Endothelial cell of umbilical vein (primary cell): ENCODE results near the gene GIPC1. TPM values are rescaled to one million over a fixed set of nuclear protein-coding genes. Genes with fewer than 3 reads are reported as not detected.

Experiments
- BruUV-seq: library from RNA; stranded (reverse); fragments of 400-500 nt; replicated peaks from 2 replicates; lab custom pipeline; 2021; lab: Mats Ljungman, UMichigan
- CTCF ChIA-PET: fragments of 300-600, 350-600 bp; sonication (Branson Sonifier 250); formaldehyde crosslinking; loops from one replicate; lab custom pipeline; 2021; ENCODE audit warnings: antibody characterized with exemption, inconsistent platforms; lab: Charles Lee
- POLR2A ChIA-PET: fragments of 300-600, 350-600 bp; sonication (Branson Sonifier 250); formaldehyde crosslinking; loops from one replicate; lab custom pipeline; 2021; ENCODE audit warnings: antibody characterized with exemption, inconsistent platforms; lab: Charles Lee
- DNase-seq: peaks from one replicate; pipeline ENCODE4 v3.0.0-alpha.2; 2011; ENCODE audit warnings: low read depth, low spot score
- FAIRE-seq: peaks from 2 replicates; lab custom pipeline; 2011; peaks lifted over from hg19 to GRCh38; lab: Jason Lieb, UNC
- H2AFZ ChIP-seq: 2 replicates; pipeline ENCODE4 v1.6.0; 2012; ENCODE audit warnings: low read depth, low read length, control low read depth, inconsistent platforms
- H3K27ac ChIP-seq: 2 replicates; pipeline ENCODE4 v1.5.1; 2011; ENCODE audit warnings: low read depth, mild to moderate bottlenecking, control low read depth, low read length, moderate library complexity; ENCODE audit not compliant: insufficient read depth
- H3K27me3 ChIP-seq, 2 experiments: 2 replicates each; pipeline versions ENCODE4 v1.6.0 to v1.6.1; 2011; ENCODE audit warnings: low read length in 2 of 2, mixed read lengths in 1 of 2; ENCODE audit not compliant: control insufficient read depth in 2 of 2, insufficient read depth in 2 of 2
- H3K36me3 ChIP-seq, 2 experiments: 2 replicates in 1 of 2; 3 replicates in 1 of 2; pipeline ENCODE4 v1.5.1; 2011; ENCODE audit warnings: low read length in 2 of 2, mild to moderate bottlenecking in 1 of 2, moderate library complexity in 1 of 2; ENCODE audit not compliant: control insufficient read depth in 2 of 2, insufficient read depth in 2 of 2; ENCODE audit errors: extremely low read depth in 1 of 2
- H3K4me1 ChIP-seq: 3 replicates; pipeline ENCODE4 v1.5.1; 2011; ENCODE audit warnings: mild to moderate bottlenecking, low read length; ENCODE audit not compliant: control insufficient read depth, insufficient read depth; ENCODE audit errors: extremely low read depth
- H3K4me2 ChIP-seq: 2 replicates; pipeline ENCODE4 v1.6.1; 2011; ENCODE audit warnings: low read length, control low read depth, mixed read lengths; ENCODE audit not compliant: insufficient read depth
- H3K4me3 ChIP-seq, 3 experiments: fragments of 200-600 bp in 1 of 3; sonication (generic), shearing (Covaris generic) in 1 of 3; replicated peaks in 1 of 3; 2 replicates each; pipeline ENCODE4 v1.5.1; 2011 to 2016; ENCODE audit warnings: control low read depth in 3 of 3, low read length in 3 of 3, mild to moderate bottlenecking in 2 of 3, inconsistent platforms in 1 of 3, low read depth in 1 of 3, moderate library complexity in 1 of 3; ENCODE audit not compliant: insufficient read depth in 1 of 3
- H3K79me2 ChIP-seq: 2 replicates; pipeline ENCODE4 v1.6.0; 2012; ENCODE audit warnings: low read length, inconsistent platforms; ENCODE audit not compliant: control insufficient read depth, insufficient read depth
- H3K9ac ChIP-seq: replicated peaks from 2 replicates; pipeline ENCODE3; 2011; ENCODE audit warnings: low read length, control low read depth; ENCODE audit not compliant: insufficient read depth; ENCODE audit errors: extremely low read depth
- H3K9me1 ChIP-seq: replicated peaks from 3 replicates; pipeline ENCODE4 v1.6.0; 2011; ENCODE audit warnings: mild to moderate bottlenecking, low read length; ENCODE audit not compliant: control insufficient read depth, insufficient read depth; ENCODE audit errors: extremely low read depth
- H3K9me3 ChIP-seq: replicated peaks from 2 replicates; pipeline ENCODE4 v1.5.1; 2012; ENCODE audit warnings: low read length, inconsistent platforms; ENCODE audit not compliant: control insufficient read depth, insufficient read depth
- H4K20me1 ChIP-seq: replicated peaks from 2 replicates; pipeline ENCODE3; 2011; ENCODE audit warnings: mild to moderate bottlenecking, low read length; ENCODE audit not compliant: control insufficient read depth, insufficient read depth; ENCODE audit errors: extremely low read depth
- EZH2 ChIP-seq: IDR thresholded peaks from 2 replicates; pipeline ENCODE4 v1.6.1; 2012; ENCODE audit warnings: borderline replicate concordance, low read depth, mild to moderate bottlenecking, moderate library complexity, low read length, inconsistent platforms; ENCODE audit not compliant: severe bottlenecking
- FOS ChIP-seq: IDR thresholded peaks from 2 replicates; pipeline ENCODE4 v1.6.1; 2011; ENCODE audit warnings: mild to moderate bottlenecking, low read length, moderate library complexity, borderline replicate concordance; ENCODE audit not compliant: insufficient read depth
- GATA2 ChIP-seq: IDR thresholded peaks from 2 replicates; pipeline ENCODE4 v1.7.0; 2011; ENCODE audit warnings: low read depth, mild to moderate bottlenecking, moderate library complexity, mixed read lengths, low read length; ENCODE audit not compliant: insufficient read length, insufficient read depth
- JUN ChIP-seq: IDR thresholded peaks from 2 replicates; pipeline ENCODE4 v1.6.1; 2011; ENCODE audit warnings: borderline replicate concordance, low read depth; ENCODE audit not compliant: insufficient read length, insufficient read depth
- MYC ChIP-seq: IDR thresholded peaks from one replicate; pipeline ENCODE4 v1.6.1; 2011; ENCODE audit warnings: mild to moderate bottlenecking, low read depth, low read length
- POLR2A ChIP-seq: IDR thresholded peaks from 2 replicates; pipeline ENCODE4 v1.6.1; 2012; ENCODE audit warnings: low read depth, mild to moderate bottlenecking, control low read depth, low read length
- POLR2AphosphoS5 ChIP-seq: IDR thresholded peaks from 2 replicates; pipeline ENCODE4 v1.6.1; 2012; ENCODE audit warnings: low read depth, mild to moderate bottlenecking, control low read depth, low read length, moderate library complexity; ENCODE audit not compliant: insufficient read depth
- dilution Hi-C: fragments of 300-500 bp; cut with MboI; formaldehyde crosslinking; loops from one replicate; pipeline ENCODE4 v1.15.0; 2019; ENCODE audit warnings: low sequenced_read_pairs; ENCODE audit not compliant: extremely low pct_ligation_motif_present
- intact Hi-C: fragments of 100-400 bp; cut with micrococcal nuclease; formaldehyde crosslinking; loops from one replicate; pipeline ENCODE4 v1.10.0; 2022
- polyA plus RNA-seq, 4 experiments: library from polyadenylated mRNA; depleted of rRNA in 3 of 4; stranded (reverse) in 3 of 4; unstranded in 1 of 4; fragments of >200 nt; gene quantifications; 2 replicates each; pipeline versions ENCODE4 v1.2.1 to v1.2.3, GENCODE V29; 2011 to 2012; ENCODE audit warnings: missing spikeins in 1 of 4
- total RNA-seq: library from RNA; stranded (reverse); gene quantifications from 2 replicates; pipeline ENCODE4 v1.2.3, GENCODE V29; 2021
- TF ChIP-seq, protein P1 (sequence below): IDR thresholded peaks from 2 replicates; pipeline ENCODE4 v1.6.1; 2011; ENCODE audit not compliant: insufficient read depth, insufficient read length
- TF ChIP-seq, protein P2 (sequence below), 2 donors: IDR thresholded peaks; 1 replicate in 1 of 2; 2 replicates in 1 of 2; pipeline ENCODE4 v1.5.1; 2011; ENCODE audit warnings: low read length in 2 of 2, mild to moderate bottlenecking in 2 of 2, moderate library complexity in 2 of 2, control low read depth in 1 of 2, inconsistent platforms in 1 of 2, low read depth in 1 of 2; ENCODE audit not compliant: insufficient read depth in 1 of 2; ENCODE audit errors: extremely low read depth in 1 of 2

Gene GIPC1
- total and polyA plus RNA-seq, 2 donors (not counting 3 experiments of a cell fraction or from before 2014, with no cell fraction given): 108 to 141 TPM

DNA sequence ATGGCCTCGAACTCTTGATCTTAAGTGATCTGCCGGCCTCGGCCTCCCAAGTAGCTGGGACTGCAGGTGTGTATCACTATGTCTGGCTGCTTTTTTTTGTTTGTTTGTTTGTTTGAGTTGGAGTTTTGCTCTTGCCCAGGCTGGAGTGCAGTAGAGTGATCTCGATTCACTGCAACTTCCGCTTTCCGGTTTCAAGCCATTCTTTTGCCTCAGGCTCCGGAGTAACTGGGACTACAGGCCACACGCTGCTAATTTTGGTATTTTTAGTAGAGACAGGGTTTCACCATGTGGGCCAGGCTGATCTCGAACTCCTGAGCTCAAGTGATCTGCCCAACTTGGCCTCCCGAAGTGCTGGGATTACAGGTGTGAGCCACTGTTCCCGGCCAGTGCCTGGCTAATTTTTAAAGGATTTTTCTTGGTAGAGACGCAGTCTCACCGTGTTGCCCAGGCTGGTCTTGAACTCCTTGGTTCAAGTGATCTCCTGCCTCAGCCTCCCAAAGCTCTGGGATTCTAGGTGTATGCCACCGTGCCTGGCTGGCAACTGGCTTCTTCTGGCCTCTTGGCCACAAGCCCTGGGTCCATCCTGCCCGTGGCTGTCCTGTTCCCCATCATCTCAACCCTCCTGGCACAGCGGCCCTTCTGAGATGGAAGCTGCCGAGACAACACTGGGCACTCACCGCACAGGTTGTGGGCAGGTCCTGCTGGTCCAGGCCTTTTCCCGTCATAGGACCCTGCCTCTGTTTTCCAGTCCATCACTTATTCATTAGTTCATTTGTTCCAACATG lies 45.0 kb upstream of the GIPC1 start:
- Histone ChIP-seq H3K36me3 (peaks cover 0 to 1% of the 10 kb centered on the region in 2 experiments), H3K4me1 (no peaks in the 10 kb centered on the region), H3K9me1 (no peaks in the 10 kb centered on the region), H3K9me3 (no peaks in the 10 kb centered on the region), H3K4me2 (no peak overlapping the region), H3K27me3 (no peaks in the 10 kb centered on the region), H4K20me1 (no peaks in the 10 kb centered on the region), H3K27ac (no peak overlapping the region), H2AFZ (no peak overlapping the region), H3K4me3 (no peak overlapping the region), H3K9ac (no peak overlapping the region), H3K79me2 (peaks cover 6% of the 10 kb centered on the region)
- FAIRE-seq (no peak), DNase-seq (no peak)
- CTCF ChIA-PET: no interaction called here
- dilution Hi-C loops (no loop called here), intact Hi-C loops (no loop called here)
- no TSS peak for BruUV-seq
- POLR2A ChIA-PET: no interaction called here
- TF ChIP-seq POLR2A (no peak), FOS (no peak), JUN (no peak), EZH2 (no peak), MYC (no peak), POLR2AphosphoS5 (no peak), GATA2 (no peak)
- TF ChIP-seq, protein P1, sequence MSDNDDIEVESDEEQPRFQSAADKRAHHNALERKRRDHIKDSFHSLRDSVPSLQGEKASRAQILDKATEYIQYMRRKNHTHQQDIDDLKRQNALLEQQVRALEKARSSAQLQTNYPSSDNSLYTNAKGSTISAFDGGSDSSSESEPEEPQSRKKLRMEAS: no peak
- TF ChIP-seq, protein P2, sequence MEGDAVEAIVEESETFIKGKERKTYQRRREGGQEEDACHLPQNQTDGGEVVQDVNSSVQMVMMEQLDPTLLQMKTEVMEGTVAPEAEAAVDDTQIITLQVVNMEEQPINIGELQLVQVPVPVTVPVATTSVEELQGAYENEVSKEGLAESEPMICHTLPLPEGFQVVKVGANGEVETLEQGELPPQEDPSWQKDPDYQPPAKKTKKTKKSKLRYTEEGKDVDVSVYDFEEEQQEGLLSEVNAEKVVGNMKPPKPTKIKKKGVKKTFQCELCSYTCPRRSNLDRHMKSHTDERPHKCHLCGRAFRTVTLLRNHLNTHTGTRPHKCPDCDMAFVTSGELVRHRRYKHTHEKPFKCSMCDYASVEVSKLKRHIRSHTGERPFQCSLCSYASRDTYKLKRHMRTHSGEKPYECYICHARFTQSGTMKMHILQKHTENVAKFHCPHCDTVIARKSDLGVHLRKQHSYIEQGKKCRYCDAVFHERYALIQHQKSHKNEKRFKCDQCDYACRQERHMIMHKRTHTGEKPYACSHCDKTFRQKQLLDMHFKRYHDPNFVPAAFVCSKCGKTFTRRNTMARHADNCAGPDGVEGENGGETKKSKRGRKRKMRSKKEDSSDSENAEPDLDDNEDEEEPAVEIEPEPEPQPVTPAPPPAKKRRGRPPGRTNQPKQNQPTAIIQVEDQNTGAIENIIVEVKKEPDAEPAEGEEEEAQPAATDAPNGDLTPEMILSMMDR (IDR thresholded peaks at IDR 0.05; ENCODE audit: extremely low read depth in 1 of 2, insufficient read depth in 1 of 2, low read depth in 1 of 2, low read length in 2 of 2): no peak
